Suprapubic skin (tissue), 4 donors: ENCODE data around the gene C2orf80.

Experiments
- EP300 ChIP-seq: sonication (generic); formaldehyde crosslinking; IDR thresholded peaks from one replicate; pipeline ENCODE4 v1.6.1; 2017; ENCODE audit warnings: antibody characterized with exemption
- POLR2A ChIP-seq, 2 donors: fragments of 450-650 bp; IDR thresholded peaks; one replicate each; pipeline ENCODE4 v1.6.1; 2017; ENCODE audit warnings: antibody characterized with exemption in 2 of 2, mild to moderate bottlenecking in 2 of 2, moderate library complexity in 2 of 2
- POLR2AphosphoS5 ChIP-seq, 3 donors: sonication (generic); formaldehyde crosslinking; IDR thresholded peaks; one replicate each; pipeline ENCODE4 v1.6.1; 2017; ENCODE audit warnings: antibody characterized with exemption in 3 of 3
- TF ChIP-seq, protein P1 (sequence below), 2 donors: fragments of 200-600 bp in 1 of 2; fragments of 450-650 bp in 1 of 2; sonication (generic) in 1 of 2; IDR thresholded peaks; one replicate each; pipeline ENCODE4 v1.5.1; 2016 to 2019; ENCODE audit warnings: antibody characterized with exemption in 2 of 2, mild to moderate bottlenecking in 1 of 2, moderate library complexity in 1 of 2

DNA sequence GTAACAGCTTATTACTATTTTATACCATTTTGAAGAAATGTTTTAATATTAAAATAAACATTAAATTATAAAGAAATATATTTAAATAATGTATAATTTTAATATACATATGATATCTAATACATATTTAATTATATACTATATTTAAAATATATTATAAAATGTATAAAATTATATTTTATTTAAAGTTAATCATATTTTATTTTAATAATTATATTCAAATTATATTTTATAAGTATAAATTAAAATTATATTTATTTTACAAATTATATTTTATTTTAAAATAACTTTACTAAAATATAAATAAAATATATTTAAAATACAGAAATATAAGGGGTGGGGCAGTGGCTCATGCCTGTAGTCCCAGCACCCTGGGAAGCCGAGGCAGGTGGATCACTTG lies 67.6 kb downstream of the C2orf80 start:
- TF ChIP-seq, protein P1, sequence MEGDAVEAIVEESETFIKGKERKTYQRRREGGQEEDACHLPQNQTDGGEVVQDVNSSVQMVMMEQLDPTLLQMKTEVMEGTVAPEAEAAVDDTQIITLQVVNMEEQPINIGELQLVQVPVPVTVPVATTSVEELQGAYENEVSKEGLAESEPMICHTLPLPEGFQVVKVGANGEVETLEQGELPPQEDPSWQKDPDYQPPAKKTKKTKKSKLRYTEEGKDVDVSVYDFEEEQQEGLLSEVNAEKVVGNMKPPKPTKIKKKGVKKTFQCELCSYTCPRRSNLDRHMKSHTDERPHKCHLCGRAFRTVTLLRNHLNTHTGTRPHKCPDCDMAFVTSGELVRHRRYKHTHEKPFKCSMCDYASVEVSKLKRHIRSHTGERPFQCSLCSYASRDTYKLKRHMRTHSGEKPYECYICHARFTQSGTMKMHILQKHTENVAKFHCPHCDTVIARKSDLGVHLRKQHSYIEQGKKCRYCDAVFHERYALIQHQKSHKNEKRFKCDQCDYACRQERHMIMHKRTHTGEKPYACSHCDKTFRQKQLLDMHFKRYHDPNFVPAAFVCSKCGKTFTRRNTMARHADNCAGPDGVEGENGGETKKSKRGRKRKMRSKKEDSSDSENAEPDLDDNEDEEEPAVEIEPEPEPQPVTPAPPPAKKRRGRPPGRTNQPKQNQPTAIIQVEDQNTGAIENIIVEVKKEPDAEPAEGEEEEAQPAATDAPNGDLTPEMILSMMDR (IDR thresholded peaks at IDR 0.05), result no peak
- TF ChIP-seq POLR2A (IDR thresholded peaks at IDR 0.05), result no peak
- TF ChIP-seq POLR2AphosphoS5 (IDR thresholded peaks at IDR 0.05), result no peak
- no peak for TF ChIP-seq EP300
